ENCODE measurements around the gene MAPK12. TPM values are rescaled to one million over a fixed set of nuclear protein-coding genes. Genes with fewer than 3 reads are reported as not detected.

MAPK12 gene
- total RNA-seq, 4 donors from 2014 or later, result 10.3 to 41.4 (median 28.3) TPM

GRCh38 chr22:50246242-50247175 is 15.0 kb downstream of the MAPK12 start:
- peaks cover 9 to 48% of the 10 kb centered on the region in 2 donors for H3K4me1 ChIP-seq
- H3K27ac ChIP-seq, result peak overlapping the region in 1 of 2 donors; percentile 93
- intact Hi-C loops (cut with DNase I; ENCODE audit: low total_unique reads), result no loop called here
- TF ChIP-seq, protein P1, sequence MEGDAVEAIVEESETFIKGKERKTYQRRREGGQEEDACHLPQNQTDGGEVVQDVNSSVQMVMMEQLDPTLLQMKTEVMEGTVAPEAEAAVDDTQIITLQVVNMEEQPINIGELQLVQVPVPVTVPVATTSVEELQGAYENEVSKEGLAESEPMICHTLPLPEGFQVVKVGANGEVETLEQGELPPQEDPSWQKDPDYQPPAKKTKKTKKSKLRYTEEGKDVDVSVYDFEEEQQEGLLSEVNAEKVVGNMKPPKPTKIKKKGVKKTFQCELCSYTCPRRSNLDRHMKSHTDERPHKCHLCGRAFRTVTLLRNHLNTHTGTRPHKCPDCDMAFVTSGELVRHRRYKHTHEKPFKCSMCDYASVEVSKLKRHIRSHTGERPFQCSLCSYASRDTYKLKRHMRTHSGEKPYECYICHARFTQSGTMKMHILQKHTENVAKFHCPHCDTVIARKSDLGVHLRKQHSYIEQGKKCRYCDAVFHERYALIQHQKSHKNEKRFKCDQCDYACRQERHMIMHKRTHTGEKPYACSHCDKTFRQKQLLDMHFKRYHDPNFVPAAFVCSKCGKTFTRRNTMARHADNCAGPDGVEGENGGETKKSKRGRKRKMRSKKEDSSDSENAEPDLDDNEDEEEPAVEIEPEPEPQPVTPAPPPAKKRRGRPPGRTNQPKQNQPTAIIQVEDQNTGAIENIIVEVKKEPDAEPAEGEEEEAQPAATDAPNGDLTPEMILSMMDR (IDR thresholded peaks at IDR 0.05), result no peak
- no peak for TF ChIP-seq POLR2A (IDR thresholded peaks at IDR 0.05)
- H3K4me3 ChIP-seq, result no peak overlapping the region
- no peaks in the 10 kb centered on the region for H3K9me3 ChIP-seq
- H3K27me3 ChIP-seq, result no peaks in the 10 kb centered on the region
- no peak for DNase-seq
- H3K36me3 ChIP-seq, result no peaks in the 10 kb centered on the region

DNA sequence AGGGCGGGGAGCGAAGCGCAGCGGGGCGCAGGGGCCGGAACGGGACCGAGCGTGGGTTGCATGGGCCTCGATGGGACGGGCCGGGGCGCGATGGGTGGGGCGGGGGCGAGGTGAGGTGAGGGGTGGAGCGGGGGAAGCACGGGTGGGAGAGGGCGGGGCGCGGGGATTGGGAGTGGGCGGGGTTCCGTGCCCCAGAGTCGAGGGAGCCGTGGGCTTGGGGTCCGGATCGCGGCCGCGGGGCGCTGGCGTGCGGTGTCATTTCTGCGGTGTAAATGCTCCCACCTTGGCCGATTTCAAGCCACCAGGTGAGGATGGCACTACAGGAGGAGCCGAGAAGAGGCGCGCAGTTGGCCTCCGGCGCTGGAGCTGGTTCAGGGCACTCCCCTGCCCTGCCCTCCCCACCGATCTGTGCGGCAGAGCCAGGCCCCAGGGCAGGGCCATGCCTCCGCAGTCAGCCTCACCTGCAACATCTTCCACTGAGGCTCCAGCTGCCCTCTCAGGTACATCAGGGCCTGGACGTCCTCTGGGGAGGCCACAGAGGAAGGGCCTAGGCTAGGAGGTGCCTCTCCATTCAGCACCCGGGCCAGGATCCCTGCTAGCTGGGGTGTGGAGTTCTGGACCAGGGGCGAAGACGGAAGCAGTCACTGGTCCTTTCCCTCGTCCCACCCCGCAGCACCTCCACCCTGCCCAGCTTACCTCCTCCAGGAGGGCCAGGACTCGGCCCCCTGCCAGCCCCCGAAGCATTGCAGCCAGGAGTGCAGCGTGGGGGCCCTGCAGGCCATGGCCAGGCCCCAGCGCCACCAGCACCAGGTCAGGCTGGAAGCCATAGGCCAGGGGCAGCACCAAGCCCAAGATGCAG is 16.0 kb downstream of the MAPK12 start:
- peaks cover 8 to 49% of the 10 kb centered on the region in 2 donors for H3K4me1 ChIP-seq
- H3K36me3 ChIP-seq, result no peaks in the 10 kb centered on the region
- TF ChIP-seq POLR2A (IDR thresholded peaks at IDR 0.05), result no peak
- TF ChIP-seq, protein P1 (IDR thresholded peaks at IDR 0.05), result no peak
- DNase-seq, result no peak
- H3K27me3 ChIP-seq, result no peaks in the 10 kb centered on the region
- H3K4me3 ChIP-seq, result peak overlapping the region; percentile 67 to 87
- intact Hi-C loops (cut with DNase I; ENCODE audit: low total_unique reads), result no loop called here
- peak overlapping the region; percentile 77 to 93 for H3K27ac ChIP-seq
- H3K9me3 ChIP-seq, result no peaks in the 10 kb centered on the region

DNA sequence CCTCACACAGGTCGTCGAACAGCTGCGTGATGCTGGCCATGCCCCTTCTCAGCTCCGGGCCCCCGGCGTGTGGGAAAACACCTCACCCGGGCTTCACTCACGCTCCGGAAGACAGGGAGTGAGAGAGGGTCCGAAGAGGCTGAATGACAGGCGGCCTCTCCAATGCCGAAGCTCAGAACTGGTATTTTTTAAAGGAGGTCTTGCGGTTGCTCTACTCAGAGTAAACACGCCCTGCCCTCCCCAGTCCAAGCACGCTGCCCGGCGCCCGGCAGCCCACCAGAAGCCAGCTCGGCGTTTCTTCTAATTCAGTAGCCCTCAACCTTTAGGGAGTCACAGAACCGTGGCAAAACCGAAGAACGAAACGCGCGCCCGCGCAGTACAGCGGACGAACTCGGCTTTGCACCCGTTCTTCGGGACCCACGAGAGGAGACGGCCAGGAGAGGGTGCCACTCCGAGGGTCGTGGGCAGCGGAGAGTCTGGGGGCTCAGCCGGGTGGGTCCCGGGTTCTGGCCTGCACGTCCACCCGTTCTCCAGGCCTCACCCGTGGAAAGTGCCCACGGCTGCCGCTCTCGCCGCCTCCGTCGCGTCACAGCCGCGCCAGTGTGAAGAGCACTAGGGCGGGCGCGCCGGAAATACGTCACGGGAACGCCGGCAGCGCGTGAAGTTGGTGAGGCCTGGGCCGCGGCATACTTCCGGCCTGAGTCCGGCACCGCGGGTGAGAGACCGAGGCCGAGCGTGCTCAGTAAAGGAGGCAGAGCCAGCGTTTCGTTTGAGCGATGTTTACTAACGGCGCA is 16.9 kb downstream of the MAPK12 start, which contains the start of gene TUBGCP6:
Gene TUBGCP6, minus strand, starts transcription at position 604 of the 794 bp plus-strand sequence. Its CDS starts 564 bp downstream, at position 40.
- peak within 1 kb of the TSS; percentile 77 to 93 for H3K27ac ChIP-seq
- peak within 1 kb of the TSS; percentile 67 to 87 for H3K4me3 ChIP-seq
- H3K27me3 ChIP-seq, result no peaks in the 10 kb centered on the region
- peak; percentile 94 for DNase-seq
- TF ChIP-seq, protein P1 (IDR thresholded peaks at IDR 0.05), result peak in 3 of 4 experiments; percentile 19 to 44 (median 23)
- TF ChIP-seq POLR2A (IDR thresholded peaks at IDR 0.05), result peak; percentile 24 to 86
- no peaks in the 10 kb centered on the region for H3K9me3 ChIP-seq
- intact Hi-C loops (cut with DNase I; ENCODE audit: low total_unique reads), result no loop called here
- no peaks in the 10 kb centered on the region for H3K36me3 ChIP-seq
- peaks cover 3 to 41% of the 10 kb centered on the region in 2 donors for H3K4me1 ChIP-seq

DNA sequence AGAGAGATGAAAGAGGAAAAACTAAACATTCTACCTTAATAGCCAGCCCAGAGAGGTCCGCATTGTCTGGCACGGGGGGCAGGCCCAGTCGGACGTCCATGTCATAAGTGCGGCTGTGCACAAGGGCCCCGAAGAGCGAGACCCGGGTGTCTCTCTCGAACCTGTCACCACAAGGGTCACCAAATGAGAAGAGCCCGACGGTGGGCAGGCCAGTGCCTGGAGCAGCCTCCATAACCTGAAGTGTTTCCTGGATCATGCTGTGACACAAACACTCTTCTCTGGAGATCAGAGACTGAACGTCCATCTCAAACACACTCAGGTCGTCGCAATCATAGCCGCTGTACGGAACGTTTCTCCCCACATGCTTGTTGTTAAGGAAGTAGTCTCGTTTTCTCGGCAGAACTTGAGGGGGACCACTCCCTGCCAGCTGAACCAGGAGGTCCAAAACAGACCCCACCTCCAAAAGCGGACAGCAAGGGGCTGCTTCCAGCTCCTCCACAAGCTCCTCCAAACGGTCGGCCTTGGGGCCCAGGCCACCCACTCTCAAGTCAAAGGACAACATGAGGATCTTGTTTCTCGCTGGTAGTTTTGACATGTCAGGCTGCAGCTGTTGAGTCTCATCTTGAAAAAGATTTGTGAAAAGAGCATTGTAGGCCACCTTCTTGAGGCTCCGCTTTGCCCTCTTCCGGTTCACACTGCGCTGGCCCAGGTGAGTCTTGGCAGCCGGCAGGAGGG is 17.6 kb downstream of the MAPK12 start:
- Histone ChIP-seq H3K27me3 (no peaks in the 10 kb centered on the region), H3K36me3 (no peaks in the 10 kb centered on the region), H3K4me3 (peak overlapping the region; percentile 67 to 87), H3K4me1 (peaks cover 3 to 41% of the 10 kb centered on the region in 2 donors), H3K27ac (peak overlapping the region; percentile 77 to 93), H3K9me3 (no peaks in the 10 kb centered on the region)
- DNase-seq, result no peak
- TF ChIP-seq, protein P1 (IDR thresholded peaks at IDR 0.05), result no peak
- no peak for TF ChIP-seq POLR2A (IDR thresholded peaks at IDR 0.05)
- intact Hi-C loops (cut with DNase I; ENCODE audit: low total_unique reads), result no loop called here
